GM21737 (cell line): ENCODE data around the gene MGAT5B.

Experiments
- ATAC-seq: cut with Tn5 transposase; IDR thresholded peaks from one replicate; pipeline ENCODE4 v1.9.1; 2021; ENCODE audit warnings: mild to moderate bottlenecking, moderate library complexity; ENCODE audit not compliant: unreplicated experiment

MGAT5B gene

DNA sequence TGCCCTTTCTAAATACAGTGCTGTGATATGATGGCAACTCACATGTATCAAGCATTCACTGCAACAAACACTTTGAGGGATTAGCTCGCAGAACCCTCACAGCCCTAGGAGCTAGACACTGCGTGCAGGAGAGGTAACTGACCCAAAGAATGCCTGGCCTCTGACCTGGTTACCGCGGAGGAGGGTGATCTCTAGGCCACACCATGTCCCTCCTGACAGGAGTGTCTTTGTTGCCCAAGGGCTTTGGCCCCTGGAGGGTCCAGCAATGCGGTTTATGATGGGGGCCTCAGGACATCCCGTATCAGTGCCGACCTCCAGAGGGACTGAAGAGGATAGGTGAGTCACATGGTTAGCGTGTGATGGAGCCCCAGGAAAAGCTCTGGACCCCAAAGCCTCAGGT, 130.6 kb downstream of the MGAT5B start:
- ATAC-seq: no peak
